ENCODE results near the gene KIAA1755. TPM values are rescaled to one million over a fixed set of nuclear protein-coding genes. Genes with fewer than 3 reads are reported as not detected.
"Not testable (repeated sequence)": the region's sequence is repeated elsewhere in the genome, so short reads cannot be mapped to it uniquely, and the experiment has no call there.

Gene KIAA1755
- polyA plus RNA-seq, 3 donors, result 1.1 to 3.6 (median 2.9) TPM

- no peak for DNase-seq (ENCODE audit: extremely low read depth in 1 of 11, low read depth in 9 of 11, low spot score in 4 of 11)
Measured at GRCh38 chr20:38294076-38294591, 33.6 kb upstream of the KIAA1755 start.

GRCh38 chr20:38293491-38294065 is 33.0 kb upstream of the KIAA1755 start:
- no peak for DNase-seq (ENCODE audit: extremely low read depth in 1 of 11, low read depth in 9 of 11, low spot score in 4 of 11)

GRCh38 chr20:38291966-38292365 is 31.4 kb upstream of the KIAA1755 start:
- DNase-seq (ENCODE audit: extremely low read depth in 1 of 11, low read depth in 9 of 11, low spot score in 4 of 11), result no peak

GRCh38 chr20:38290829-38291814 is 30.6 kb upstream of the KIAA1755 start:
- no peak for DNase-seq (ENCODE audit: extremely low read depth in 1 of 11, low read depth in 9 of 11, low spot score in 4 of 11)

- DNase-seq (ENCODE audit: extremely low read depth in 1 of 11, low read depth in 9 of 11, low spot score in 4 of 11), result no peak
Measured at GRCh38 chr20:38286586-38287531, 26.3 kb upstream of the KIAA1755 start.

- no peak for DNase-seq (ENCODE audit: extremely low read depth in 1 of 11, low read depth in 9 of 11, low spot score in 4 of 11)
Measured at GRCh38 chr20:38284893-38285444, 24.4 kb upstream of the KIAA1755 start.

- not testable (repeated sequence) for DNase-seq (ENCODE audit: extremely low read depth in 1 of 11, low read depth in 9 of 11, low spot score in 4 of 11)
Measured at GRCh38 chr20:38284066-38284650, 23.6 kb upstream of the KIAA1755 start.

GRCh38 chr20:38283236-38283635 is 22.7 kb upstream of the KIAA1755 start:
- DNase-seq (ENCODE audit: extremely low read depth in 1 of 11, low read depth in 9 of 11, low spot score in 4 of 11), result no peak

GRCh38 chr20:38281176-38281915 is 20.8 kb upstream of the KIAA1755 start:
- DNase-seq (ENCODE audit: extremely low read depth in 1 of 11, low read depth in 9 of 11, low spot score in 4 of 11), result not testable (repeated sequence)

- DNase-seq (ENCODE audit: extremely low read depth in 1 of 11, low read depth in 9 of 11, low spot score in 4 of 11), result no peak
Measured at GRCh38 chr20:38278763-38279162, 18.2 kb upstream of the KIAA1755 start.

- no peak for DNase-seq (ENCODE audit: extremely low read depth in 1 of 11, low read depth in 9 of 11, low spot score in 4 of 11)
Measured at GRCh38 chr20:38278131-38278530, 17.6 kb upstream of the KIAA1755 start.

GRCh38 chr20:38277691-38278090 is 17.2 kb upstream of the KIAA1755 start:
- DNase-seq (ENCODE audit: extremely low read depth in 1 of 11, low read depth in 9 of 11, low spot score in 4 of 11), result no peak

- no peak for DNase-seq (ENCODE audit: extremely low read depth in 1 of 11, low read depth in 9 of 11, low spot score in 4 of 11)
Measured at GRCh38 chr20:38277285-38277684, 16.8 kb upstream of the KIAA1755 start.

GRCh38 chr20:38275815-38276550 is 15.4 kb upstream of the KIAA1755 start:
- no peak for DNase-seq (ENCODE audit: extremely low read depth in 1 of 11, low read depth in 9 of 11, low spot score in 4 of 11)

GRCh38 chr20:38272961-38273360 is 12.4 kb upstream of the KIAA1755 start:
- DNase-seq (ENCODE audit: extremely low read depth in 1 of 11, low read depth in 9 of 11, low spot score in 4 of 11), result no peak

GRCh38 chr20:38272398-38272797 is 11.9 kb upstream of the KIAA1755 start:
- no peak for DNase-seq (ENCODE audit: extremely low read depth in 1 of 11, low read depth in 9 of 11, low spot score in 4 of 11)

GRCh38 chr20:38271608-38272120 is 11.1 kb upstream of the KIAA1755 start:
- DNase-seq (ENCODE audit: extremely low read depth in 1 of 11, low read depth in 9 of 11, low spot score in 4 of 11), result no peak
